HepG2 (cell line): Measurements from ENCODE around the gene AMZ2. TPM values are rescaled to one million over a fixed set of nuclear protein-coding genes. Genes with fewer than 3 reads are reported as not detected.
"Not testable (repeated sequence)": the region's sequence is repeated elsewhere in the genome, so short reads cannot be mapped to it uniquely, and the experiment has no call there.

Source experiments
- ATAC-seq: fragments of 200-7000 bp; cut with Tn5 transposase; 3 replicates; pipeline ENCODE4 v1.9.1; 2020; ENCODE audit warnings: mild to moderate bottlenecking, moderate library complexity
- BruUV-seq: library from RNA; stranded (reverse); fragments of 400-500 nt; replicated peaks from 2 replicates; lab custom pipeline; 2021; lab: Mats Ljungman, UMichigan
- CTCF ChIA-PET: fragments of 300-600 bp; formaldehyde crosslinking; extraction: SDS; loops from one replicate; lab custom pipeline; 2021; ENCODE audit warnings: low total read pairs, inconsistent platforms, low intra/inter-chr PET ratio; lab: Yijun Ruan, JAX
- POLR2A ChIA-PET: fragments of 350-600 bp; sonication (Branson Sonifier 250); formaldehyde crosslinking; loops from one replicate; lab custom pipeline; 2020; ENCODE audit warnings: antibody characterized with exemption, inconsistent platforms; lab: Yijun Ruan, JAX
- DNase-seq: peaks from one replicate; pipeline ENCODE4 v3.0.0-alpha.2; 2015; ENCODE audit warnings: low spot score
- FAIRE-seq: peaks from 3 replicates; lab custom pipeline; 2011; peaks lifted over from hg19 to GRCh38; lab: Jason Lieb, UNC
- H2AFZ ChIP-seq: one replicate; pipeline ENCODE4 v1.6.1; 2011; ENCODE audit warnings: low read length, inconsistent platforms
- H3K27ac ChIP-seq: fragments of 300-600 bp; 3 replicates; pipeline ENCODE4 v1.8.0; 2011; ENCODE audit warnings: mixed run types, mild to moderate bottlenecking, mixed read lengths, low read length, inconsistent platforms; ENCODE audit not compliant: insufficient read depth; ENCODE audit errors: extremely low read length
- H3K27me3 ChIP-seq, 2 experiments: fragments of 200-600 bp in 1 of 2; 2 replicates in 1 of 2; 3 replicates in 1 of 2; pipeline versions ENCODE4 v1.6.0 to v1.8.0; 2011; ENCODE audit warnings: low read length in 2 of 2, mild to moderate bottlenecking in 2 of 2, moderate library complexity in 2 of 2, inconsistent platforms in 1 of 2; ENCODE audit not compliant: insufficient read depth in 2 of 2, control insufficient read depth in 1 of 2
- H3K36me3 ChIP-seq, 2 experiments: fragments of 200-600 bp in 1 of 2; replicated peaks in 1 of 2; 2 replicates in 1 of 2; 3 replicates in 1 of 2; pipeline versions ENCODE4 v1.5.1 to v1.8.0; 2011; ENCODE audit warnings: low read length in 2 of 2, inconsistent platforms in 1 of 2; ENCODE audit not compliant: insufficient read depth in 2 of 2, control insufficient read depth in 1 of 2
- H3K4me1 ChIP-seq: 2 replicates; pipeline ENCODE4 v1.5.1; 2012; ENCODE audit warnings: low read length, inconsistent platforms; ENCODE audit not compliant: insufficient read depth
- H3K4me2 ChIP-seq: 2 replicates; pipeline ENCODE4 v1.6.0; 2011; ENCODE audit warnings: low read depth, low read length, inconsistent platforms
- H3K4me3 ChIP-seq, 3 experiments: fragments of 200-600 bp in 1 of 3; sonication (generic), shearing (Covaris generic) in 1 of 3; replicated peaks in 1 of 3; 2 replicates each; pipeline ENCODE4 v1.5.1; 2011 to 2016; ENCODE audit warnings: low read length in 3 of 3, inconsistent platforms in 2 of 3, low read depth in 2 of 3, mild to moderate bottlenecking in 2 of 3, control low read depth in 1 of 3, mixed read lengths in 1 of 3; ENCODE audit not compliant: insufficient read depth in 1 of 3
- H3K79me2 ChIP-seq: one replicate; pipeline ENCODE4 v1.6.1; 2011; ENCODE audit warnings: low read length, inconsistent platforms; ENCODE audit not compliant: insufficient read depth
- H3K9ac ChIP-seq: 2 replicates; pipeline ENCODE4 v1.6.0; 2011; ENCODE audit warnings: mild to moderate bottlenecking, low read depth, low read length, inconsistent platforms; ENCODE audit not compliant: insufficient read depth
- H3K9me3 ChIP-seq: 2 replicates; pipeline ENCODE4 v1.5.1; 2012; ENCODE audit warnings: mild to moderate bottlenecking, low read length
- H4K20me1 ChIP-seq: 2 replicates; pipeline ENCODE4 v1.6.0; 2011; ENCODE audit warnings: inconsistent platforms, mild to moderate bottlenecking, low read length, moderate library complexity; ENCODE audit not compliant: insufficient read depth
- BORCS8-MEF2B ChIP-seq: sonication (generic); formaldehyde crosslinking; IDR thresholded peaks from 2 replicates; pipeline ENCODE4 v1.8.0; 2022; ENCODE audit warnings: mild to moderate bottlenecking, missing genetic modification reagents
- CREM ChIP-seq, 2 experiments: sonication (generic) in 1 of 2; formaldehyde crosslinking in 1 of 2; IDR thresholded peaks; 2 replicates each; pipeline versions ENCODE4 v1.4.0 to v1.6.1; 2016 to 2020; ENCODE audit warnings: antibody characterized with exemption in 1 of 2, mild to moderate bottlenecking in 1 of 2, missing genetic modification reagents in 1 of 2
- GATAD1 ChIP-seq: IDR thresholded peaks from 2 replicates; pipeline ENCODE4 v1.6.1; 2016; ENCODE audit warnings: missing genetic modification reagents, missing compliant biosample characterization
- GATAD2A ChIP-seq: IDR thresholded peaks from 2 replicates; pipeline ENCODE4 v1.6.1; 2016
- HNF4A ChIP-seq: sonication (generic); formaldehyde crosslinking; IDR thresholded peaks from 2 replicates; pipeline ENCODE4 v1.4.0; 2020; ENCODE audit warnings: missing genetic modification reagents
- KLF16 ChIP-seq, 2 experiments: sonication (generic) in 1 of 2; formaldehyde crosslinking in 1 of 2; IDR thresholded peaks; 2 replicates each; pipeline versions ENCODE4 v1.6.1 to v1.8.0; 2016 to 2023; ENCODE audit warnings: missing genetic modification reagents in 2 of 2, missing compliant biosample characterization in 1 of 2
- XRCC5 ChIP-seq: fragments of 200-400 bp; formaldehyde crosslinking; optimal IDR thresholded peaks from 2 replicates; pipeline ENCODE3; 2017; ENCODE audit warnings: mild to moderate bottlenecking, low read length
- ZNF644 ChIP-seq: IDR thresholded peaks from 2 replicates; pipeline ENCODE4 v1.6.1; 2016; ENCODE audit warnings: low read depth
- ZNF782 ChIP-seq: sonication (generic); formaldehyde crosslinking; IDR thresholded peaks from 2 replicates; pipeline ENCODE4 v1.4.0; 2020; ENCODE audit warnings: missing genetic modification reagents, mild to moderate bottlenecking, borderline replicate concordance
- WGBS: methylation state at CpG from one replicate; pipeline ENCODE4 v1.1.6; 2017; ENCODE audit warnings: low lambda C conversion rate; 5-methylcytosine and 5-hydroxymethylcytosine counted together
- in situ Hi-C: cut with HindIII; loops from 2 replicates; pipeline ENCODE4 v1.10.0; 2017; ENCODE audit warnings: low pct_unique_long_range_greater_than_20kb; ENCODE audit not compliant: extremely low pct_ligation_motif_present
- intact Hi-C: fragments of 100-400 bp; cut with micrococcal nuclease; formaldehyde crosslinking; loops from one replicate; pipeline ENCODE4 v1.10.0; 2022; ENCODE audit not compliant: unreplicated experiment
- polyA plus RNA-seq, 8 experiments: library from polyadenylated mRNA; depleted of rRNA in 3 of 8; stranded (reverse) in 7 of 8; unstranded in 1 of 8; fragments of >200 nt; fragmentation: Illumina TruSeq in 4 of 8; extraction: Trizol in 4 of 8; gene quantifications; 2 replicates each; pipeline versions ENCODE4 v1.2.1 to v1.2.3, GENCODE V29; 2011 to 2016; ENCODE audit warnings: low read depth in 4 of 8, missing spikeins in 1 of 8, mixed read lengths in 1 of 8; ENCODE audit not compliant: insufficient read depth in 1 of 8
- total RNA-seq, 5 experiments: library from RNA; depleted of rRNA; stranded (reverse); fragments of >200 nt; fragmentation: Illumina TruSeq; extraction: Trizol; gene quantifications; 2 replicates each; pipeline ENCODE4 v1.2.3, GENCODE V29; 2016; ENCODE audit warnings: low read depth in 1 of 5
- TF ChIP-seq, protein P1 (sequence below): sonication (generic); formaldehyde crosslinking; IDR thresholded peaks from 2 replicates; pipeline ENCODE4 v1.4.0; 2020; ENCODE audit warnings: missing genetic modification reagents, borderline replicate concordance
- TF ChIP-seq, protein P2 (sequence below): sonication (generic); formaldehyde crosslinking; conservative IDR thresholded peaks from 2 replicates; pipeline ENCODE4 v1.4.0; 2020; ENCODE audit warnings: mild to moderate bottlenecking, missing genetic modification reagents, moderate library complexity
- TF ChIP-seq, protein P3 (sequence below): sonication (generic); formaldehyde crosslinking; IDR thresholded peaks from 2 replicates; pipeline ENCODE4 v1.8.0; 2022; ENCODE audit warnings: missing genetic modification reagents, mild to moderate bottlenecking, inconsistent platforms, borderline replicate concordance

AMZ2 gene
- total and polyA plus RNA-seq, 2 of the 13 experiments (the other 11 are each of a cell fraction or from before 2014, with no cell fraction given), result 86.9 to 90.2 TPM

DNA sequence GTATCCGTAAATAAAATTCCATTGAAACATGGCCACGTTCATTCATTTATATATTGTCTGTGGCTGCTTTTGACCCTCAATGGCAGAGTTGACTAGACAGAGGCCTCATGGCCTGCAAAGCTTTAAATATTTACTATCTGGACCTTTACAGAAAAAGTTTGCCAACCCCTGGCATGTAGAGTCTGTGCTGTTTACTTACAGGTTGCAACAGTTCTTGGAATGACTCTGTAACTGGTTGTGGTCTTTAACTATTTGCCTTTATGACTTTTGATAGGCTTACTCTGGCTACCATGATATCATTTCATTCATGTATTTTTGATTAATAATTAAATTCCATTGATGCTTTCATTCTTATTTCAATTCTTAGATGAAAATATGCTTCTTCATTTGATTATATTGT, 18.0 kb downstream of the AMZ2 start (continued):
- TF ChIP-seq, protein P1, sequence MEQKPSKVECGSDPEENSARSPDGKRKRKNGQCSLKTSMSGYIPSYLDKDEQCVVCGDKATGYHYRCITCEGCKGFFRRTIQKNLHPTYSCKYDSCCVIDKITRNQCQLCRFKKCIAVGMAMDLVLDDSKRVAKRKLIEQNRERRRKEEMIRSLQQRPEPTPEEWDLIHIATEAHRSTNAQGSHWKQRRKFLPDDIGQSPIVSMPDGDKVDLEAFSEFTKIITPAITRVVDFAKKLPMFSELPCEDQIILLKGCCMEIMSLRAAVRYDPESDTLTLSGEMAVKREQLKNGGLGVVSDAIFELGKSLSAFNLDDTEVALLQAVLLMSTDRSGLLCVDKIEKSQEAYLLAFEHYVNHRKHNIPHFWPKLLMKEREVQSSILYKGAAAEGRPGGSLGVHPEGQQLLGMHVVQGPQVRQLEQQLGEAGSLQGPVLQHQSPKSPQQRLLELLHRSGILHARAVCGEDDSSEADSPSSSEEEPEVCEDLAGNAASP (CRISPR knock-in tag), result peak; percentile 61; the same call in 1 of the 2 replicates
- TF ChIP-seq ZNF644 (CRISPR knock-in tag) (peak; percentile 87), GATAD2A (peak; percentile 97), HNF4A (peak; percentile 26; the same call in 1 of the 2 replicates), CREM (IDR thresholded peaks at IDR 0.05) (peak; percentile 50; the same call in 1 of the 2 replicates), KLF16 (CRISPR knock-in tag; IDR thresholded peaks at IDR 0.05) (peak in 1 of 2 experiments; percentile 62; a peak in 1 of 4 replicates)
- TF ChIP-seq, protein P2, sequence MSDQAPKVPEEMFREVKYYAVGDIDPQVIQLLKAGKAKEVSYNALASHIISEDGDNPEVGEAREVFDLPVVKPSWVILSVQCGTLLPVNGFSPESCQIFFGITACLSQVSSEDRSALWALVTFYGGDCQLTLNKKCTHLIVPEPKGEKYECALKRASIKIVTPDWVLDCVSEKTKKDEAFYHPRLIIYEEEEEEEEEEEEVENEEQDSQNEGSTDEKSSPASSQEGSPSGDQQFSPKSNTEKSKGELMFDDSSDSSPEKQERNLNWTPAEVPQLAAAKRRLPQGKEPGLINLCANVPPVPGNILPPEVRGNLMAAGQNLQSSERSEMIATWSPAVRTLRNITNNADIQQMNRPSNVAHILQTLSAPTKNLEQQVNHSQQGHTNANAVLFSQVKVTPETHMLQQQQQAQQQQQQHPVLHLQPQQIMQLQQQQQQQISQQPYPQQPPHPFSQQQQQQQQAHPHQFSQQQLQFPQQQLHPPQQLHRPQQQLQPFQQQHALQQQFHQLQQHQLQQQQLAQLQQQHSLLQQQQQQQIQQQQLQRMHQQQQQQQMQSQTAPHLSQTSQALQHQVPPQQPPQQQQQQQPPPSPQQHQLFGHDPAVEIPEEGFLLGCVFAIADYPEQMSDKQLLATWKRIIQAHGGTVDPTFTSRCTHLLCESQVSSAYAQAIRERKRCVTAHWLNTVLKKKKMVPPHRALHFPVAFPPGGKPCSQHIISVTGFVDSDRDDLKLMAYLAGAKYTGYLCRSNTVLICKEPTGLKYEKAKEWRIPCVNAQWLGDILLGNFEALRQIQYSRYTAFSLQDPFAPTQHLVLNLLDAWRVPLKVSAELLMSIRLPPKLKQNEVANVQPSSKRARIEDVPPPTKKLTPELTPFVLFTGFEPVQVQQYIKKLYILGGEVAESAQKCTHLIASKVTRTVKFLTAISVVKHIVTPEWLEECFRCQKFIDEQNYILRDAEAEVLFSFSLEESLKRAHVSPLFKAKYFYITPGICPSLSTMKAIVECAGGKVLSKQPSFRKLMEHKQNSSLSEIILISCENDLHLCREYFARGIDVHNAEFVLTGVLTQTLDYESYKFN (CRISPR knock-in tag), result peak; percentile 60
- not testable (repeated sequence) for TF ChIP-seq CREM (CRISPR knock-in tag; IDR thresholded peaks at IDR 0.05)

DNA sequence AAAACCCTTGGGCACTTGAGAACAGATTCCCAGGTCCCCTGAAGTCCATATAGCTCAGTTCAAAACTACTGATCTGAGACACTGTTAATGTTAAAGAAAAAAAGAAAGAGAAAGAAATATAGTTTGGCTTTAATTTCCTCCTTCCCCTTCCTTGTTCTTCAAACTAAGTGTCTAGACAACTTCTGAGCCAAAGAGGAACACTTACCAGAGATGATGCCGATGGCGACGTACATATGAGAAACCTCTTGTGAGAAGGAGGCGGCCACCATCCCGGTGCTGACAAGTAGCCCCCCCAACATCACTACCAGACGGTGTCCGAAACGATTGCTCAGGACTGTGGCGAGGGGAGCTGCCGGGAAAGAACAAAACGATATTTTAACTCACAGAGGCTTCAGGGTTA, 25.9 kb downstream of the AMZ2 start:
- H4K20me1 ChIP-seq, result no peaks in the 10 kb centered on the region
- no peak overlapping the region for H2AFZ ChIP-seq
- peaks cover 9% of the 10 kb centered on the region for H3K9me3 ChIP-seq
- H3K4me3 ChIP-seq, result no peak overlapping the region
- ChIA-PET CTCF (no interaction called here), POLR2A (no interaction called here)
- 97% methylated on average over 11 of the region's 11 CpGs for WGBS
- peaks cover 3 to 8% of the 10 kb centered on the region in 2 experiments; a peak in 2 of 5 replicates for H3K36me3 ChIP-seq
- H3K79me2 ChIP-seq, result no peaks in the 10 kb centered on the region
- in situ Hi-C loops (no loop called here), intact Hi-C loops (no loop called here)
- H3K4me1 ChIP-seq, result no peaks in the 10 kb centered on the region
- BruUV-seq, result no TSS peak
- no peaks in the 10 kb centered on the region for H3K27me3 ChIP-seq
- DNase-seq (no peak), ATAC-seq (no peak), FAIRE-seq (no peak)
- H3K27ac ChIP-seq, result no peak overlapping the region
- H3K9ac ChIP-seq, result no peak overlapping the region
- H3K4me2 ChIP-seq, result no peak overlapping the region
- TF ChIP-seq ZNF782, result no peak
- no peak for TF ChIP-seq XRCC5
- TF ChIP-seq, protein P3, sequence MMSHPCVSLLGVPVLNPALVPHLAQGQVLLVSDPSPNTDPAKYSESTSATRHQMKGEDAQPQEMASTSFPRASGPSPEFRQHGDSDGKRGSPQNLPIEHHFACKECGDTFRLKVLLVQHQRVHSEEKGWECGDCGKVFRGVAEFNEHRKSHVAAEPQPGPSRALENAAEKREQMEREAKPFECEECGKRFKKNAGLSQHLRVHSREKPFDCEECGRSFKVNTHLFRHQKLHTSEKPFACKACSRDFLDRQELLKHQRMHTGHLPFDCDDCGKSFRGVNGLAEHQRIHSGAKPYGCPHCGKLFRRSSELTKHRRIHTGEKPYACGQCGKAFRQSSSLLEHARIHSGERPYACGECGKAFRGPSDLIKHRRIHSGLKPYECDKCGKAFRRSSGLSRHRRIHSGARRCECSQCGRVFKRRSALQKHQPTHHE (CRISPR knock-in tag), result no peak
- no peak for TF ChIP-seq BORCS8-MEF2B
- no peak for TF ChIP-seq GATAD1 (CRISPR knock-in tag)
